ENCODE data around the gene ARHGAP28.

The ARHGAP28 gene

GRCh38 chr18:6939972-6940371 is 210.5 kb downstream of the ARHGAP28 start:
- DNase-seq, result no peak

- DNase-seq, result no peak
Measured at GRCh38 chr18:6940451-6940850, 210.9 kb downstream of the ARHGAP28 start.

DNA sequence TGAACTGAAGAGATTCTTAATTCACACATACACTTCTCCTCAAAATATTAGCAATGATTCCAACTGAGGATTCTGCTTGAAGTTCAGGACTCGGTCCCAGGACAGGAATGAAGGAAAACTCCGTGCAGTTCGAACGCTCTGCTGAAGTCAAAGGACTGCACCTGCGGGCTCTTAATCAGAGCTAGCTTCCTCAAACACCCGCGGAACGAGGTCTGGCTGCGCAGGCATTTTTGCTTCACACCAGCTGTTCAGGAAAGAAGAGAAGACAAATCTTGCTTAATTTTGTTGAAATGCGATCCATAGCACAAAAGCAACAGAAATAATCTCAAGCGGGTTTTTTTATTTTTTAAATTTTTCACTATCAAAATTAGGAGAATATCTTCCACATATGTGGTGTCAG is 212.5 kb downstream of the ARHGAP28 start:
- DNase-seq, result no peak

DNA sequence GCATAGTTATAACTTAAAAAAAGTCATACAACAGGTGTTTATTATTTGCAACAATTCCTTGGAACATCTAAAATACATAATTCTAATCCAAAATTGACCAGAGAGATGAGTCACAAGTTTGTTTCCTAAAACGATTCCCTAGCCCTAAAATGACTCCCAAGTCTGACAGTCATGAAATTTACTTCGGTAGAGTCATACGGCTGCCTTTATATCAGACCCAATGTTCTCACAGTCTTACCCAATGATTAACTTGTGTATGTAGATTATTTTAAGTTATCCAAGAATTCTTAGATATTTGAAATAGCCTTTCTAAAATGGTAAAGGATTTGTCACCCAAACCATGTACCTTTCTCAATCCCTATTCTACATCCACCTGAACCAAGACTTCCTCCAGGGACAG is 213.2 kb downstream of the ARHGAP28 start:
- no peak for DNase-seq

GRCh38 chr18:6943143-6943542 is 213.6 kb downstream of the ARHGAP28 start:
- no peak for DNase-seq

GRCh38 chr18:6947338-6948030 is 218.0 kb downstream of the ARHGAP28 start:
- DNase-seq, result no peak

DNA sequence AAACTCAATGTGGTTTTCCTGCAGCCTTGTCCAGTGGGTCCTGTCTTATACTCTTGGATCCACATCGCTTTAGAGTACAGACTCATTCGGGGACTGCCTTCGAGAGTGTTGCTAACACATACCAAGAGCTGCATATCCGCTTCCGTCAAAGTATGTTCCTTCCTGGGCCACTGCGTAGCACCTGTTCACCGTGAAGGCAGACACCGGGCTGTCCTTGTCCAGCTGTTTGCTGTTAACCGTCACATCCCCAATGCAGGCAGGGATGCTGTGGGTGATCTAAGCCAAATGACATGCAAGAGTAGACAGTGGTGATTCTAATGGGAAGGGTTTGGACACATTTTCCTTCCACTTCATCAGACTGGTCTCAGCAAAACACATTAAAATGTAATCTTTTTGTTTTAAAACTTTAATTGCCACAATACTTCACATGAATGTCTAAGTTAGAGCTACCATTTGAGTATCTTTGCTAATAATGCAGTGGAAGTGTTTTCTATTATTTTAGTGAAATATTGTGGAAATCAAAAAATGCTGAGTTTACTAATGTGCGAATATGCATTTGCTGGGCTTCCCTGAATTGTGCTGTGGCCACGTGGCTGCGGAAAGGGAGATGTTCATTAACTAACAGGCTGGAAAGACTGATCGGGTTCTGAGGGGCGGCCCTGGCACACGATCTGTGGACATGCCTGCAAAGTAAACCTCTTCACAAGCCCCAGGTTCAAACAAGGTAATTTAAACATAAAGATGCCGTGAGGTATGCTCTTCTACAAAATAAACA is 219.0 kb downstream of the ARHGAP28 start:
- no peak for DNase-seq

- no peak for DNase-seq
Measured at GRCh38 chr18:6949800-6950586, 220.5 kb downstream of the ARHGAP28 start.

DNA sequence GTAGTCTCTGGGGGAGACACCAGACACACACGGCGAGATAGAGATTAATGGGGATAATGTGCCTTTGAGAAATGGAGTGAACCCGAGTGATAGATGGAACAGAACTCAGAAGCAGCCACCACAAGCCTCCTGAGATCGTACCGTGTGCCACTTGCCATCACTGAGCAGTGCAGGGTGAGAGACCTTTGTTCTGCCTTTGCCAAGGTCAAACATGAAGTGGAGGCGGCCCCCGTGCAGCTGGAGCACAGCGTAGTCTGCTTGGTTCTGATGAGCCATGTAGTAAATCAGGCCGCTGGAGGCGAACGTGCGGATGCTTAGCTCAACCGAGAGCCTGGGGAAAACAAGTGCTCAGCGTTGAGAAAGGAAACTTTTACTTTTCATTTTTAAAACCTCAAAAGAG is 221.1 kb downstream of the ARHGAP28 start:
- DNase-seq, result no peak

DNA sequence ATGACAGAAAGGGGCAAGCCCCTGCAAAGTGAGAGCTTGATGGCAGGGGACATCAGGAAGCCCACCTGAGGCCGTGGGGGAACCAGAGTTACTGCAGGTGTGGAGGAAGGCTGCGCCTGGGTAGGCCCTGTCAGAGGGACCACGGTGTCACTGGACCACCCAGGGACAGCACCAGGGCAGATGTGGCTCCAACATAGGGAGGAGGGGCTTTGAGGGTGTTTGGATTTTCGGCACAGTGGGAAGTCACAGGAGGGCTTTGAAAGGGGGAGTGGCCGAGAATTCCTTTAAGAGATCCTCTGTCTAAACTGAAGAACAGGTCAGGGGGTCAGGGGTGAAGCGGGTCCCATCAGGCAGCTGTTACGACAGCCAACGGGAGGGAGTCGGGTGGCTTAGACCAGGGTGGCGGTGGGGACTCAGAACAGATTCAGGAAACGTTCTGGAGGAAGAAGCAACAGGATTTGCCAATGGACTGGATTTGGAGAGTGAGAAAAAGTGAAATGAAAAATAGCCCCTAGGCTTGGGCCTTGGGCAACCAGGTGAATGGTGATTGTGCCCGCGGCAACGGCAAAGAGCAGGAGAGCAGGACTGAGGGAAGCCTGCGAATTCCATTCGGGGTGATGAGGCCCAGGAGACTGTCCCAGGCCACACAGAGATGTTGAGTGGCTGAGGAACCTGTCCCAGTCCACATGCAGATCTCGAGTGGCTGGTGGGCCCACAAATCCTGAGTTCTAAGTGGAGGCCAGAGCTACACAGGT is 222.0 kb downstream of the ARHGAP28 start:
- DNase-seq, result no peak

DNA sequence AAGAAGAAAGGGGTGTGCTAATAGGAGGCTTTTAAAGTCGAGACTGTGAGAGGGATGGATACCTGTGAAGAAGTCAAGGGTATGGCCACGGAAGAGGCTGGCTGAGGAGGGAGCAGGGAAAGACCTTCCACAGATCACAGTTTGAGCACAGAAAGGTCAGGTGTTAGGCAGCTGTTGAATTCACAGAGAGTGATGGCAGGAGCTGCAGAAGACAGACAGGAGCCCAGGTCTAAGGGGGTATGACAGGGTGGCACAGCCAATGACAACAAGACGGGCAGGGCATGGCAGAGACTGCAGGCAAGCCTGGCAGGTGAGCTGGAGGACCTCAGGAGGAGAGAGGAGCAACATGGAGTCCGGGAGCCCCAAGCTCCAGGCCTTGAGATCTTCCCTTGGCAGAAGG is 225.0 kb downstream of the ARHGAP28 start:
- DNase-seq, result no peak

- no peak for DNase-seq
Measured at GRCh38 chr18:6955304-6955703, 225.8 kb downstream of the ARHGAP28 start.

DNA sequence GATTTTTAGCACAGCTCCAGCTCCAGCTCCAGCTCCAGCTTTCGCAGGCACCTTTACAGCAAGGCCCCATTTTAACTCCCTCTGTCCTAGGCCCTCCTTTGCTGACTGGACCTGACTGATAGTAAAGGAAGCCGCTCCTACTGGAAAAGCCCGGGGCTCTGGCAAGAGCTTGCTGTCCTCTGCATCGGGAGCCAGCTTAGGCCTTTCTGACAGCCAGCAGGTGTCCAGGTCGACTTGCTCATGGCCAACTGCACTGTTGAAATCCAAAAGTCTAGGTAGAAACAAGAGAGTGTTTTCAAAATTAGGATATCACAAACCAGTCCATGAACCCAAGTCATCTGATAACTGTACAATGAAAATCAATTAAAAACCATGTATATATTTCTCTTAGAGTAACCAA is 227.0 kb downstream of the ARHGAP28 start:
- DNase-seq, result no peak

DNA sequence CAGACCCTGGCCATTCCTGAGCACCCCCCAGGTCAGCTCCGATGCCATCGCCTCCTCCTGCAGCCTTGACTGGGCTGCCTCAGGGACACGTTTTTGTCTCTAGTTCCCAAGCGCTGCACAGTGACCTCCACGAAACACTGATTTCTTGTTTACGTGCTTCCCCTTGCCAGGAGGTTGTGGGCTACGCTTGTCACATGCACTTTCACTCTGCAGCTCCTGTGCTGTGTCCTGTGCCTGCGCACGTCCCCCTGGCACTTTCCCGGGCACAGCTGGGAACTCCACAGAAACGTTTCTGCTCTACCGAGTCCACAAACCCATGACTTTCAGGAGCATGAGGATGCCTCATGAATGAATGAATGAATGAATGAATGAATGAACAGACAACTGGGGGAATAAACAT is 227.5 kb downstream of the ARHGAP28 start:
- DNase-seq, result no peak

DNA sequence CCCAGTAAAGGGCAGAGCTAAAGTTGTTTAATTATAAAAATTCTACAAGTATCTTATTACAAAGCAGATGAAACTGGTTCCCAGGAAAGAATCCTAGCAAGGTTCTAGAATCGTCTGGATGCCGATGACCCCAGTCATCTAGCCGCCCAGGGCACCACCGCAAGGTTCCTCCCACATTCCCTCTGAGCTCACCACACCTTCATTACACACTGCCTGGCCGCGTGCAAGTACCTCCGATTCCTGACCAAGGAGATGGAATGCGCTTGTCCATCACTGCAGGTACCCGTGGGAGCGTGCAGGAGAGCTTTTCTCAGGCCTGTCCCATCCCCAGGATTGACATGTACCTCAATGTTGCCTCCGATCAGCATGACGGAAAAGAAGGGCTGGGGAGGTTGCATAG is 229.6 kb downstream of the ARHGAP28 start:
- no peak for DNase-seq

GRCh38 chr18:6960124-6960523 is 230.6 kb downstream of the ARHGAP28 start:
- DNase-seq, result no peak

- DNase-seq, result no peak
Measured at GRCh38 chr18:6960656-6961055, 231.1 kb downstream of the ARHGAP28 start.

DNA sequence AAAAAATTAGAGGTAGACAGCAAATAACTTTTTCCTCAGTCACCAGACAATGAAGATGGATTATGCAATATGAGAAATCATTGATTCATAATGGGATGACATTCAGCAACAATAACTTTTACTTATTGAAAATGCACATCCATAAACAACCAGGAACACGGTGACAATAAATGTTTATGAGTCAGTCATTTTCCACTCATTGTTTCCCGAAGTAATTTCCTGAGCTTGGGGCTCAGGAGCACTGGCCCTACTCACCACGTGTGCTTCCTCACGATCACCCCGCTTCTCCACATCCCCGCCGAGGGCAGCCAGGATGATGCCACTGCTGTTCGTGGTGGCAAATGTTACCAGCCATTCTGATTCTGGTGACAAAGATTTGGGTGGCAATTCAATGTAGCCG is 231.8 kb downstream of the ARHGAP28 start:
- DNase-seq, result no peak

- DNase-seq, result no peak
Measured at GRCh38 chr18:6962571-6963451, 233.3 kb downstream of the ARHGAP28 start.

DNA sequence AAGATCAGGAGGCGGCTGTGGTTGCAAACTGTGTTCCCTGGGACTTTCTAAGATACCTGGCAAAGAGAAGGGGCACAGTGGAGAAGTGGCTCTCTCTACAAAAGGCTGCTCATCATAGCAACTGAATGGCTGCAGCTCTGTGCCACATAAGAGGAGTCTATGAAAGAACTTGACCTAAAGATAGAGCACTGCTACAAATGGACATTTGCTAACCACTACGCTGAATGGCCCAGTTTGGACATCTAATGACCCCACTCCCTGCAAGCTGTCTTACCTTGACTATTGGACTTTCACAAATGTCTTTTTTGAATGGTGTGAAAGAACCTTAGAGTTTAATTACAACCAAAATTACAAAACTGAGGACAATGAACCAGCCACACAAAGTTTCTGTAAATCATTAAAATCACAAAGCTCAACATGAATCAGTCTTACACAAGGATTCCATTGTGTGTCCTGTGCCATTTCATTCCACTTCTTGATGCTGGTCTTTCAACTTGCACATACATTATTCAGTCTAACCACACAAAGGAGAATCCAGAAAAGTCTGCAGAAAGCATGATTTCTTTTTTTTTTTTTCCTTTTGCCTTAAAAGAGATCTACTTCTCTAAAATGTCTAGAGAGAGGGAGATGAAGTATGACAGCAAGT is 234.1 kb downstream of the ARHGAP28 start:
- no peak for DNase-seq
